B cell (primary cell): ENCODE measurements around the gene SEMA3A.

Source experiments
- CTCF ChIP-seq: fragments of 200-600 bp; IDR thresholded peaks from one replicate; pipeline ENCODE4 v1.8.0; 2022; ENCODE audit warnings: antibody characterized with exemption, mild to moderate bottlenecking
- EZH2 ChIP-seq: IDR thresholded peaks from 2 replicates; pipeline ENCODE4 v1.6.1; 2012; ENCODE audit warnings: borderline replicate concordance, low read depth, mild to moderate bottlenecking, moderate library complexity, low read length; ENCODE audit not compliant: insufficient read depth, poor library complexity, severe bottlenecking

GRCh38 chr7:83987764-83988163 lies 206.8 kb downstream of the SEMA3A start:
- TF ChIP-seq CTCF (no peak), EZH2 (no peak)
